ENCODE data around the gene TMEM117.

DNA sequence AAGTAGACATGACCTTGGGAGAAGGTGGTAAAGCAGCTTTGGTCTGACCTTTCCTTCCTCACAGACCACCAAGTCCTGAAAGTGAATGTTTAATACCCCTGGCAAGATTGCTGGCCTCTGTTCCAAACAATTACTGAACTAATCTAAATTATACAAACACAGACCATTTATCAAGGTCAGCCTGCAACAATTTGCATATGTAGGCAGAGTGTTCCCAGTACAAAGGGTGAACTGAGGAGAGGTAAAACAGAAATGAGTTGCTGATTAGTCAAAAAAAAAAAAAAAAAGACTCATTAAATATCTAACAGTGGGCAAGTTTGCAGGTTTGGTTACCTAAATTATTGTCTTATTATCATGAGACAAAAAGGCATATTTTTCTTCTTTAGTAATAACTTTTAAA lies 506.5 kb downstream of the TMEM117 start:
- TF ChIP-seq EP300 (IDR thresholded peaks at IDR 0.05) = no peak
- TF ChIP-seq, protein P1, sequence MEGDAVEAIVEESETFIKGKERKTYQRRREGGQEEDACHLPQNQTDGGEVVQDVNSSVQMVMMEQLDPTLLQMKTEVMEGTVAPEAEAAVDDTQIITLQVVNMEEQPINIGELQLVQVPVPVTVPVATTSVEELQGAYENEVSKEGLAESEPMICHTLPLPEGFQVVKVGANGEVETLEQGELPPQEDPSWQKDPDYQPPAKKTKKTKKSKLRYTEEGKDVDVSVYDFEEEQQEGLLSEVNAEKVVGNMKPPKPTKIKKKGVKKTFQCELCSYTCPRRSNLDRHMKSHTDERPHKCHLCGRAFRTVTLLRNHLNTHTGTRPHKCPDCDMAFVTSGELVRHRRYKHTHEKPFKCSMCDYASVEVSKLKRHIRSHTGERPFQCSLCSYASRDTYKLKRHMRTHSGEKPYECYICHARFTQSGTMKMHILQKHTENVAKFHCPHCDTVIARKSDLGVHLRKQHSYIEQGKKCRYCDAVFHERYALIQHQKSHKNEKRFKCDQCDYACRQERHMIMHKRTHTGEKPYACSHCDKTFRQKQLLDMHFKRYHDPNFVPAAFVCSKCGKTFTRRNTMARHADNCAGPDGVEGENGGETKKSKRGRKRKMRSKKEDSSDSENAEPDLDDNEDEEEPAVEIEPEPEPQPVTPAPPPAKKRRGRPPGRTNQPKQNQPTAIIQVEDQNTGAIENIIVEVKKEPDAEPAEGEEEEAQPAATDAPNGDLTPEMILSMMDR (IDR thresholded peaks at IDR 0.05) = no peak

All from tibial nerve (tissue), 4 donors.